K562 (cell line): Measurements from ENCODE around the gene SMG1. TPM values are rescaled to one million over a fixed set of nuclear protein-coding genes. Genes with fewer than 3 reads are reported as not detected.

Source experiments
- ATAC-seq: fragments of 200-7000 bp; cut with Tn5 transposase; 3 replicates; pipeline ENCODE4 v1.9.1; 2020; ENCODE audit warnings: moderate library complexity
- BruUV-seq: library from RNA; stranded (reverse); fragments of 400-500 nt; replicated peaks from 2 replicates; lab custom pipeline; 2021; lab: Mats Ljungman, UMichigan
- CTCF ChIA-PET: fragments of 300-600 bp; formaldehyde crosslinking; extraction: SDS; loops from one replicate; lab custom pipeline; 2021; ENCODE audit warnings: low intra/inter-chr PET ratio; lab: Yijun Ruan, JAX
- POLR2A ChIA-PET: fragments of 300-600, 350-650 bp; sonication (Branson Sonifier 250); formaldehyde crosslinking; extraction: SDS; loops from one replicate; lab custom pipeline; 2021; ENCODE audit warnings: antibody characterized with exemption, inconsistent platforms; lab: Yijun Ruan, JAX
- DNase-seq, 4 experiments: peaks; one replicate each; pipeline versions ENCODE4 v3.0.0 to v3.0.0-alpha.2; 2011 to 2018; ENCODE audit warnings: low spot score in 3 of 4, mixed read lengths in 3 of 4; ENCODE audit errors: extremely low read depth in 1 of 4
- FAIRE-seq: peaks from 2 replicates; lab custom pipeline; 2011; peaks lifted over from hg19 to GRCh38; lab: Jason Lieb, UNC
- H2AFZ ChIP-seq: 2 replicates; pipeline ENCODE4 v1.6.0; 2011; ENCODE audit warnings: low read depth, low read length, control low read depth, inconsistent platforms
- H3K27ac ChIP-seq: fragments of 200-600 bp; 3 replicates; pipeline ENCODE4 v1.8.0; 2011; ENCODE audit warnings: low read depth, mild to moderate bottlenecking, control low read depth, inconsistent platforms, low read length, moderate library complexity, mixed read lengths; ENCODE audit errors: extremely low read depth
- H3K27me3 ChIP-seq, 2 experiments: fragments of 300-600 bp in 1 of 2; 2 replicates in 1 of 2; 3 replicates in 1 of 2; pipeline versions ENCODE4 v1.6.0 to v1.8.0; 2011; ENCODE audit warnings: inconsistent platforms in 2 of 2, low read length in 2 of 2, mild to moderate bottlenecking in 1 of 2, mixed read lengths in 1 of 2, moderate library complexity in 1 of 2; ENCODE audit not compliant: control insufficient read depth in 2 of 2, insufficient read depth in 2 of 2
- H3K36me3 ChIP-seq: fragments of 300-600 bp; 3 replicates; pipeline ENCODE4 v1.8.0; 2011; ENCODE audit warnings: mild to moderate bottlenecking, low read length, inconsistent platforms; ENCODE audit not compliant: control insufficient read depth, insufficient read depth
- H3K4me1 ChIP-seq, 2 experiments: fragments of 200-600 bp in 1 of 2; replicated peaks in 1 of 2; 2 replicates in 1 of 2; 3 replicates in 1 of 2; pipeline versions ENCODE4 v1.5.1 to v1.8.0; 2011; ENCODE audit warnings: inconsistent platforms in 2 of 2, low read length in 2 of 2, mild to moderate bottlenecking in 1 of 2, mixed read lengths in 1 of 2, moderate library complexity in 1 of 2; ENCODE audit not compliant: control insufficient read depth in 2 of 2, insufficient read depth in 2 of 2
- H3K4me2 ChIP-seq: 2 replicates; pipeline ENCODE4 v1.6.1; 2011; ENCODE audit warnings: low read length, control low read depth, inconsistent platforms, mixed read lengths; ENCODE audit not compliant: insufficient read depth
- H3K4me3 ChIP-seq: fragments of 200-600 bp; sonication (generic), shearing (Covaris generic); 2 replicates; pipeline ENCODE4 v1.5.1; 2016; ENCODE audit warnings: control low read depth, inconsistent platforms
- H3K79me2 ChIP-seq: fragments of 200-600 bp; 3 replicates; pipeline ENCODE4 v1.8.0; 2011; ENCODE audit warnings: low read length, inconsistent platforms; ENCODE audit not compliant: control insufficient read depth, insufficient read depth
- H3K9ac ChIP-seq, 2 experiments: 2 replicates each; pipeline versions ENCODE4 v1.6.0 to v1.6.1; 2011; ENCODE audit warnings: low read depth in 2 of 2, low read length in 2 of 2, control low read depth in 1 of 2, inconsistent platforms in 1 of 2, mild to moderate bottlenecking in 1 of 2, mixed read lengths in 1 of 2; ENCODE audit not compliant: insufficient read depth in 1 of 2
- H3K9me1 ChIP-seq: one replicate; pipeline ENCODE4 v1.6.0; 2011; ENCODE audit warnings: inconsistent platforms, mild to moderate bottlenecking, low read length, moderate library complexity; ENCODE audit not compliant: control insufficient read depth, insufficient read depth
- H3K9me3 ChIP-seq: replicated peaks from 2 replicates; pipeline ENCODE4 v1.5.1; 2011; ENCODE audit warnings: low read depth, low read length, inconsistent platforms; ENCODE audit not compliant: control insufficient read depth, insufficient read depth
- H4K20me1 ChIP-seq: replicated peaks from 2 replicates; pipeline ENCODE4 v1.6.1; 2011; ENCODE audit warnings: low read length, inconsistent platforms, mixed read lengths; ENCODE audit not compliant: control insufficient read depth, insufficient read depth
- CC2D1A ChIP-seq: fragments of 450-650 bp; IDR thresholded peaks from 2 replicates; pipeline ENCODE4 v1.6.1; 2017; ENCODE audit warnings: mild to moderate bottlenecking
- NFIC ChIP-seq: fragments of 450-650 bp; IDR thresholded peaks from 2 replicates; pipeline ENCODE4 v1.6.1; 2017; ENCODE audit warnings: mild to moderate bottlenecking, inconsistent platforms
- WGBS: fragments of 100-300 bp; shearing (Covaris generic); methylation state at CpG from one replicate; pipeline ENCODE4 v1.1.6; 2016; ENCODE audit warnings: low coverage, mixed read lengths; ENCODE audit not compliant: insufficient coverage; ENCODE audit errors: missing lambda C conversion rate; 5-methylcytosine and 5-hydroxymethylcytosine counted together
- in situ Hi-C: fragments of 300-500 bp; cut with MboI; formaldehyde crosslinking; loops from 4 replicates; pipeline ENCODE4 v1.15.0; 2018; ENCODE audit warnings: inconsistent platforms, mixed read lengths
- intact Hi-C: fragments of 100-400 bp; cut with micrococcal nuclease; formaldehyde crosslinking; loops from 2 replicates; pipeline ENCODE4 v1.14.2; 2022
- polyA plus RNA-seq, 8 experiments: library from polyadenylated mRNA; depleted of rRNA in 4 of 8; stranded (reverse) in 5 of 8; unstranded in 3 of 8; fragments of >200 nt; fragmentation: Nextera tagmentation in 2 of 8; fragmentation: Illumina TruSeq in 1 of 8; extraction: Ambion mirVana in 2 of 8; extraction: Trizol in 1 of 8; gene quantifications; 2 replicates each; pipeline versions ENCODE4 v1.2.1 to v1.2.3, GENCODE V29; 2011 to 2014; ENCODE audit warnings: inconsistent platforms in 1 of 8, missing spikeins in 1 of 8
- total RNA-seq, 7 experiments: library from RNA; depleted of rRNA in 6 of 7; stranded (reverse); fragments of >200 nt in 6 of 7; fragmentation: Illumina TruSeq in 2 of 7; extraction: Trizol in 2 of 7; gene quantifications; 2 replicates each; pipeline versions ENCODE4 v1.2.1 to v1.2.3, GENCODE V29; 2011 to 2021; ENCODE audit warnings: low replicate concordance in 1 of 7
- TF ChIP-seq, protein P1 (sequence below): fragments of 450-650 bp; IDR thresholded peaks from 2 replicates; pipeline ENCODE4 v1.6.1; 2016; ENCODE audit warnings: mild to moderate bottlenecking

Gene SMG1
- total and polyA plus RNA-seq, 9 of the 15 experiments (the other 6 are each of a cell fraction or from before 2014, with no cell fraction given) = 3.4 to 54.8 (median 32.0) TPM

DNA sequence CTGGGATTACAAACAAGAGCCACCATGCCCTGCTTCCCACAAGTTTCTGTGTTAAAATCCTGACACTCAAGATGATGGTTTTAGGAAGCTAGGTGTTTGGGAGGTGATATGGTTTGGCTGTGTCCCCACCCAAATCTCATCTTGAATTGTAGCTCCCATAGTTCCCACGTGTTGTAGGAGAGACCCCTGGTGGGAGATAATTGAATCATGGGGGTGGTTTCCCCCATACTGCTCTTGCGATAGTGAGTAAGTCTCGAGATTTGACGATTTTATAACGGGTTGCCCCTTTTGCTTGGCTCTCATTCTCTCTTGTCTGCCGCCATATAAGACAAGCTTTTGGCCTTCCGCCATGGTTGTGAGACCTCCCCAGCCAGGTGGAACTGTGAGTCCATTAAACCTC lies 17.2 kb upstream of the SMG1 start:
- ATAC-seq = no peak
- FAIRE-seq = no peak
- H3K9ac ChIP-seq = no peak overlapping the region
- H3K9me1 ChIP-seq = no peaks in the 10 kb centered on the region
- no peak overlapping the region for H2AFZ ChIP-seq
- intact Hi-C loops (no loop called here), in situ Hi-C loops (no loop called here)
- DNase-seq = no peak
- H3K9me3 ChIP-seq = no peaks in the 10 kb centered on the region
- 72% methylated on average over 7 of the region's 7 CpGs for WGBS
- H3K36me3 ChIP-seq = no peaks in the 10 kb centered on the region
- peaks cover 2 to 3% of the 10 kb centered on the region in 2 experiments; a peak in 3 of 5 replicates for H3K4me1 ChIP-seq
- H4K20me1 ChIP-seq = no peaks in the 10 kb centered on the region
- H3K4me2 ChIP-seq = no peak overlapping the region
- BruUV-seq = no TSS peak
- TF ChIP-seq NFIC (no peak), CC2D1A (0 out of 2 replicates have a peak, but pooled peaks have one; percentile 42)
- TF ChIP-seq, protein P1, sequence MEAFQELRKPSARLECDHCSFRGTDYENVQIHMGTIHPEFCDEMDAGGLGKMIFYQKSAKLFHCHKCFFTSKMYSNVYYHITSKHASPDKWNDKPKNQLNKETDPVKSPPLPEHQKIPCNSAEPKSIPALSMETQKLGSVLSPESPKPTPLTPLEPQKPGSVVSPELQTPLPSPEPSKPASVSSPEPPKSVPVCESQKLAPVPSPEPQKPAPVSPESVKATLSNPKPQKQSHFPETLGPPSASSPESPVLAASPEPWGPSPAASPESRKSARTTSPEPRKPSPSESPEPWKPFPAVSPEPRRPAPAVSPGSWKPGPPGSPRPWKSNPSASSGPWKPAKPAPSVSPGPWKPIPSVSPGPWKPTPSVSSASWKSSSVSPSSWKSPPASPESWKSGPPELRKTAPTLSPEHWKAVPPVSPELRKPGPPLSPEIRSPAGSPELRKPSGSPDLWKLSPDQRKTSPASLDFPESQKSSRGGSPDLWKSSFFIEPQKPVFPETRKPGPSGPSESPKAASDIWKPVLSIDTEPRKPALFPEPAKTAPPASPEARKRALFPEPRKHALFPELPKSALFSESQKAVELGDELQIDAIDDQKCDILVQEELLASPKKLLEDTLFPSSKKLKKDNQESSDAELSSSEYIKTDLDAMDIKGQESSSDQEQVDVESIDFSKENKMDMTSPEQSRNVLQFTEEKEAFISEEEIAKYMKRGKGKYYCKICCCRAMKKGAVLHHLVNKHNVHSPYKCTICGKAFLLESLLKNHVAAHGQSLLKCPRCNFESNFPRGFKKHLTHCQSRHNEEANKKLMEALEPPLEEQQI = peak; percentile 54; the same call in 1 of the 2 replicates
- H3K79me2 ChIP-seq = no peaks in the 10 kb centered on the region
- 0 out of 5 replicates have a peak, but pooled peaks cover 0 to 4% of the 10 kb centered on the region in 2 experiments for H3K27me3 ChIP-seq
- POLR2A ChIA-PET = interaction anchor here (1.1 to 2.9 kb wide), 2 partner anchors 18 to 142 kb away, joined by 6 to 9 read pairs; partner anchors contain the start of genes ARL6IP1 and SMG1
- H3K27ac ChIP-seq = no peak overlapping the region
- no peak overlapping the region for H3K4me3 ChIP-seq
- CTCF ChIA-PET = no interaction called here
